Heart right ventricle (tissue), 16 donors: Measurements from ENCODE around the gene IL1RAPL1. TPM values are rescaled to one million over a fixed set of nuclear protein-coding genes. Genes with fewer than 3 reads are reported as not detected.

Source experiments
- ATAC-seq, 8 donors: fragments of 200-7000 bp; cut with Tn5 transposase; one replicate each; pipeline ENCODE4 v1.9.1; 2020; ENCODE audit warnings: mild to moderate bottlenecking in 8 of 8, moderate library complexity in 8 of 8, moderate number of reproducible peaks in 1 of 8
- DNase-seq, 2 donors: peaks; one replicate each; pipeline ENCODE4 v3.0.0-alpha.2; 2020
- H3K27ac ChIP-seq, 10 donors: fragments of 200-600 bp; sonication (generic) in 2 of 10; one replicate each; pipeline versions ENCODE4 v1.5.0 to v1.8.0; 2020 to 2022; ENCODE audit warnings: mild to moderate bottlenecking in 3 of 10
- H3K27me3 ChIP-seq, 7 donors: fragments of 200-600 bp; one replicate each; pipeline ENCODE4 v1.8.0; 2021 to 2022; ENCODE audit warnings: mild to moderate bottlenecking in 2 of 7
- H3K36me3 ChIP-seq, 9 donors: fragments of 200-600 bp; sonication (generic) in 1 of 9; one replicate each; pipeline versions ENCODE4 v1.5.0 to v1.8.0; 2020 to 2022; ENCODE audit warnings: mild to moderate bottlenecking in 2 of 9
- H3K4me1 ChIP-seq, 9 donors: fragments of 200-600 bp; sonication (generic) in 1 of 9; one replicate each; pipeline versions ENCODE4 v1.5.0 to v1.8.0; 2020 to 2022; ENCODE audit warnings: mild to moderate bottlenecking in 4 of 9
- H3K4me3 ChIP-seq, 10 donors: fragments of 200-600 bp; sonication (generic) in 2 of 10; one replicate each; pipeline versions ENCODE4 v1.5.0 to v1.8.0; 2020 to 2022; ENCODE audit warnings: mild to moderate bottlenecking in 7 of 10, moderate library complexity in 2 of 10
- H3K9me3 ChIP-seq, 11 donors: fragments of 200-600 bp in 10 of 11; sonication (generic) in 2 of 11; one replicate each; pipeline versions ENCODE4 v1.5.0 to v1.8.0; 2013 to 2022; ENCODE audit warnings: mild to moderate bottlenecking in 2 of 11, control low read depth in 1 of 11, moderate library complexity in 1 of 11
- WGBS, 2 donors: extraction: QIAGEN DNeasy Blood & Tissue Kit; methylation state at CpG; one replicate each; pipeline ENCODE4 v1.1.7; 2013; ENCODE audit warnings: inconsistent platforms in 1 of 2; 5-methylcytosine and 5-hydroxymethylcytosine counted together
- intact Hi-C, 10 donors: fragments of 100-400 bp; cut with DNase I; formaldehyde crosslinking; loops; one replicate each; pipeline versions ENCODE4 v1.11.1 to v1.14.2; 2022
- polyA plus RNA-seq, 2 donors: library from polyadenylated mRNA; stranded (reverse); fragments of 200-250 nt; gene quantifications; one replicate each; pipeline ENCODE4 v1.2.3, GENCODE V29; 2013
- total RNA-seq, 10 donors: library from RNA; stranded (reverse); fragmentation: NEBNext Ultra II Directional in 3 of 10; extraction: Animal tissue kit (Norgen Biotek cat#: 25700) in 3 of 10; gene quantifications; one replicate each; pipeline versions ENCODE4 v1.2.1 to v1.2.4, GENCODE V29; 2021 to 2023
- TF ChIP-seq, protein P1 (sequence below), 9 donors: fragments of 200-600 bp; sonication (generic) in 2 of 9; IDR thresholded peaks; one replicate each; pipeline versions ENCODE4 v1.5.0 to v1.8.0; 2021 to 2022; ENCODE audit warnings: antibody characterized with exemption in 9 of 9, mild to moderate bottlenecking in 5 of 9, moderate library complexity in 1 of 9
- donor health status: Arrhythmogenic right ventricular cardiomyopathy.
- donor health status: ischemic (EF 13 %, LVEDD 7.1; RV severe dilation, severe dysfunction).
- donor health status: healthy with polysubstance abuse.
- donor health status: DM: no; HTN: yes; CAD: no.
- donor health status: DM: no; HTN: no; CAD: no.
- donor health status: ischemic (EF 25% LVEDD 6.9; RV normal size, moderate dysfunction).
- donor health status: ischemic (EF 25% LVEDD 5.7; RV mildly dilated, moderate dysfunction).
- donor health status: healthy.
- donor health status: DM: yes; HTN: yes; CAD: no.
- donor health status: Ischemic cardiomyopathy.
- donor health status: ischemic (EF 35%, LVEDD 5.7; RV mildly dilated, moderate dysfunction).
- donor health status: nonischemic (EF 11% LVEDD 7.7; RV severe dilation, severe dysfunction).
- donor health status: DM: yes; HTN: yes; CAD: no.
- donor health status: PGD.
- donor health status: ischemic (EF 29% LVEDD 5.4; RV normal size, mild dysfunction).
- donor health status: nonischemic (EF 23%, LVEDD 6.1; RV moderate dilation, normal function).

The IL1RAPL1 gene
- total and polyA plus RNA-seq, 12 donors = 0.13 to 6.3 (median 2.8) TPM

DNA sequence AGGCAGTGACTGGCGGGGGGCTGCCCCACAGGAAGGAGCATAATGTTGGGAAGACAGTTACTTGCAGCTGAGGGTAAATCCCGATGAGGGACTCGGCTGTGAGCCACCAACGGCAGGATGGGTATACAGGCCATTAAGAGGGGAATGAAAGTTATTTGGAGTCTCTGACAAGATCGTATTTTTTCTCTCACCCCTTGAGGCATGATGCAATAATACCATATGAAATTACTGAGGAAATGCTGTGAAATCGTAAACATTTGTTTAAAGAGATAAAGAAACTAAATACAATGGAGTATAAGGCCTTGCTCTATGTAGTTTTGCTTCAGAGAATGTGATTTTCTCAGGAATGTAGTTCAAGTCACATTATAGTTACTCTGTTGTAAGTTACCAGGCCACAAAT lies 12.7 kb downstream of the IL1RAPL1 start:
- intact Hi-C loops = loop anchor here in 4 of 10 donors (10.0 kb wide), 4 partner anchors 245 to 485 kb away; no protein-coding TSS in a partner anchor
- H3K27ac ChIP-seq = no peak overlapping the region
- TF ChIP-seq, protein P1, sequence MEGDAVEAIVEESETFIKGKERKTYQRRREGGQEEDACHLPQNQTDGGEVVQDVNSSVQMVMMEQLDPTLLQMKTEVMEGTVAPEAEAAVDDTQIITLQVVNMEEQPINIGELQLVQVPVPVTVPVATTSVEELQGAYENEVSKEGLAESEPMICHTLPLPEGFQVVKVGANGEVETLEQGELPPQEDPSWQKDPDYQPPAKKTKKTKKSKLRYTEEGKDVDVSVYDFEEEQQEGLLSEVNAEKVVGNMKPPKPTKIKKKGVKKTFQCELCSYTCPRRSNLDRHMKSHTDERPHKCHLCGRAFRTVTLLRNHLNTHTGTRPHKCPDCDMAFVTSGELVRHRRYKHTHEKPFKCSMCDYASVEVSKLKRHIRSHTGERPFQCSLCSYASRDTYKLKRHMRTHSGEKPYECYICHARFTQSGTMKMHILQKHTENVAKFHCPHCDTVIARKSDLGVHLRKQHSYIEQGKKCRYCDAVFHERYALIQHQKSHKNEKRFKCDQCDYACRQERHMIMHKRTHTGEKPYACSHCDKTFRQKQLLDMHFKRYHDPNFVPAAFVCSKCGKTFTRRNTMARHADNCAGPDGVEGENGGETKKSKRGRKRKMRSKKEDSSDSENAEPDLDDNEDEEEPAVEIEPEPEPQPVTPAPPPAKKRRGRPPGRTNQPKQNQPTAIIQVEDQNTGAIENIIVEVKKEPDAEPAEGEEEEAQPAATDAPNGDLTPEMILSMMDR (IDR thresholded peaks at IDR 0.05) = no peak
- DNase-seq (no peak), ATAC-seq (no peak)
- no peaks in the 10 kb centered on the region for H3K36me3 ChIP-seq
- no peaks in the 10 kb centered on the region for H3K4me1 ChIP-seq
- 63 to 83% methylated on average over 6 of the region's 6 CpGs for WGBS, 2 donors
- H3K27me3 ChIP-seq = no peaks in the 10 kb centered on the region
- H3K9me3 ChIP-seq = no peaks in the 10 kb centered on the region
- no peak overlapping the region for H3K4me3 ChIP-seq

DNA sequence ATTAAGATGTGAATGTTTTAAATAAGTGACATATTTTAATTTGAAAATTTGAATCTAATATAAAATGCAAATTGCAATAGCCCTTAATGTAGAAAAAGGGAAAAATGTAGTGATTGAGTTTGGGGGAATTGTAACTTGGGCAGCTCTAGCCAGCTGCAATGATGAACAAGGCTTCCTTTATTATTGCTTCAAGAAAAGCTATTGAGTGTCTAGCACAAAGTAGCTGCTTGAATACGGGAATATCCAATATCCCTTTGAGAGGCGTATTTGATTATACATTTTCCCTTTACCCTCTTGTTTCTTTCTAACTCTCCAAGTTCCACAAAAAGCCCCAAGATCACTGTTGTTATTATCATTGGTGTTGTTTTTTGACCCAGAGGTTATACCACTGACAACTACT lies 21.8 kb downstream of the IL1RAPL1 start:
- H3K4me1 ChIP-seq = peaks cover 0 to 7% (median 0%) of the 10 kb centered on the region in 9 donors
- WGBS, 2 donors = 92 to 95% methylated on average over 2 of the region's 2 CpGs
- H3K9me3 ChIP-seq = no peaks in the 10 kb centered on the region
- no peak overlapping the region for H3K4me3 ChIP-seq
- TF ChIP-seq, protein P1 (IDR thresholded peaks at IDR 0.05) = no peak
- no peaks in the 10 kb centered on the region for H3K36me3 ChIP-seq
- no peak for DNase-seq
- no peak overlapping the region for H3K27ac ChIP-seq
- ATAC-seq = no peak
- intact Hi-C loops = no loop called here
- no peaks in the 10 kb centered on the region for H3K27me3 ChIP-seq

DNA sequence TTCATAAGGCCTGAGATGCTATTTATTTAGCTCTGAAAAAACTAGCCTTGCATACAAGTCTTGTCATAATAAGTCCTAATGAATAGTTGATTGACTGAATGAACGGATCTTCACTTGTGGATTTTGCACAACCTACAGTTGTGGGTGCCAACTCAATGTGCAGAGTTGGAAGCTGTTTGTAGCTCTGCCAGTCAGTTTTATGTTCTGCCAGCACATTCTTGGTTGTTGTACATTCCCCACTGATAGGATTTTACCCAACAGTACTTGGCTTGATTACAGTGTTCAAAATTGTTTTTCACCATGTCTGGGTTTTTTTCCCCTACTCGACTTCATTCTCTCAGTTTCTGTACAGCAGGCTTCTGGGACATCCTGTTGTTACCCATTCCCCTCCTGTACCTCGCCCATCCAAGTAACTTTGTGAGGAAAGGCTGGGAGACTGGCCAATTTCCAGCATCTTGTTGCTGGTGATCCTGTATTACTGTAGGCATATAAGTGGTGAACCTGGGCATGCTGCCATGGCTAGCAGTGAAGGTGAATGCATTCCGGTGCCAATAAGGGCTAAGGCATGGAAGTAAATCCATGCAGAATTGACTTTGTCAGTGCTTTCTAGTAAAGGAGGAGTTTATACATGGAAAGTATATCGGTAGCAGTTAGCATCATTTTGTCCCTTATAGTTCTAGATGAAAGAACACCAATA lies 22.8 kb downstream of the IL1RAPL1 start:
- intact Hi-C loops = loop anchor here in 1 of 10 donors (5.0 kb wide), 1 partner anchor 237 kb away; no protein-coding TSS in a partner anchor
- H3K4me3 ChIP-seq = no peak overlapping the region
- H3K4me1 ChIP-seq = peaks cover 0 to 7% (median 0%) of the 10 kb centered on the region in 9 donors
- DNase-seq (peak; percentile 32 to 48), ATAC-seq (peak in 7 of 8 donors; percentile 44 to 84 (median 84))
- no peaks in the 10 kb centered on the region for H3K36me3 ChIP-seq
- 41 to 60% methylated on average over 5 of the region's 5 CpGs for WGBS, 2 donors
- H3K27me3 ChIP-seq = no peaks in the 10 kb centered on the region
- H3K27ac ChIP-seq = peak overlapping the region in 5 of 10 donors; percentile 2 to 63 (median 58)
- TF ChIP-seq, protein P1 (IDR thresholded peaks at IDR 0.05) = no peak
- no peaks in the 10 kb centered on the region for H3K9me3 ChIP-seq

DNA sequence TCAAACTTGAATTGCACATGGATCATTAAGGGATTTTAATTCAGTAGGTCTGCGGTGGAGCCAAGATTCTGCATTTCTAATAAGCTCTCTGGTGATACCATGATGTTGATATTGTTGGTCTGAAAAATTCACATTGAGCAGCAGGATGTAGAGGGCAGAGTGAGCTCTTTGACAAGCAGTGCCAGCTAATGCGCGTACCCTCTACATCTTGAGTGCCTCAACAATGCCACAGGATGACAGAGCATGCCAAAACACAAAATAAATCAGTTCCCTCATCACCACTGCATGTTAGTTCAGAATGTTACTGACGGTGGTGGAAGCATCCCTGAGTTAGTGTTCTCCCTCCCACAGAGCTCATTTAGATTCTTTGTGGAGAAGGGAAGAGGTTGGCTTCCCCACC lies 23.5 kb downstream of the IL1RAPL1 start:
- WGBS, 2 donors = 46 to 67% methylated on average over 4 of the region's 4 CpGs
- no peaks in the 10 kb centered on the region for H3K27me3 ChIP-seq
- no peak for DNase-seq
- H3K4me3 ChIP-seq = no peak overlapping the region
- H3K4me1 ChIP-seq = peaks cover 0 to 7% (median 0%) of the 10 kb centered on the region in 9 donors
- H3K36me3 ChIP-seq = no peaks in the 10 kb centered on the region
- TF ChIP-seq, protein P1 (IDR thresholded peaks at IDR 0.05) = no peak
- peak overlapping the region in 4 of 10 donors; percentile 2 to 63 (median 59) for H3K27ac ChIP-seq
- H3K9me3 ChIP-seq = no peaks in the 10 kb centered on the region
- intact Hi-C loops = loop anchor here in 1 of 10 donors (5.0 kb wide), 1 partner anchor 237 kb away; no protein-coding TSS in a partner anchor
- peak in 5 of 8 donors; percentile 20 to 66 (median 41) for ATAC-seq
